GM10266 (cell line): ENCODE measurements around the gene CTSA.
A peak's percentile ranks its signal among the peaks of the same experiment; 100 is the strongest.

Experiments
- DNase-seq: peaks from one replicate; pipeline ENCODE4 v3.0.0; 2012; ENCODE audit errors: extremely low spot score
- CTCF ChIP-seq: IDR thresholded peaks from 2 replicates; pipeline ENCODE4 v1.5.1; 2012; ENCODE audit warnings: mild to moderate bottlenecking, low read depth; ENCODE audit not compliant: control insufficient read depth, insufficient read depth; ENCODE audit errors: missing control alignments

The CTSA gene

GRCh38 chr20:45890077-45890984 lies 804 bp upstream of the CTSA start:
- DNase-seq, result peak; percentile 76
- TF ChIP-seq CTCF, result peak; percentile 65

GRCh38 chr20:45892049-45892825 lies 1.1 kb downstream of the CTSA start:
- TF ChIP-seq CTCF, result no peak
- no peak for DNase-seq

- TF ChIP-seq CTCF, result no peak
- DNase-seq, result no peak
These were observed 1.8 kb downstream of the CTSA start for GRCh38 chr20:45892828-45893500.

GRCh38 chr20:45893831-45894230 lies 2.7 kb downstream of the CTSA start:
- TF ChIP-seq CTCF, result no peak

GRCh38 chr20:45894797-45895196 lies 3.7 kb downstream of the CTSA start:
- DNase-seq, result no peak
- TF ChIP-seq CTCF, result no peak

More at GRCh38 chr20:45893831-45894230, 2.7 kb downstream of the CTSA start:
- no peak for DNase-seq

GRCh38 chr20:45896641-45897161 lies 5.6 kb downstream of the CTSA start:
- DNase-seq, result no peak
- no peak for TF ChIP-seq CTCF
